IPS DF 4.7 (cell line): ENCODE results near the gene PERM1.
"Not testable (repeated sequence)": the region's sequence is repeated elsewhere in the genome, so short reads cannot be mapped to it uniquely, and the experiment has no call there.

Experiments used
- DNase-seq: peaks from one replicate; pipeline ENCODE4 v3.0.0-alpha.2; 2013; ENCODE audit warnings: low spot score; ENCODE audit errors: extremely low read depth

Gene PERM1

GRCh38 chr1:978069-978834 is 3.6 kb downstream of the PERM1 start:
- no peak for DNase-seq

GRCh38 chr1:976791-977190 is 5.1 kb downstream of the PERM1 start:
- DNase-seq = not testable (repeated sequence)

- DNase-seq = no peak
Measured at GRCh38 chr1:975896-976683, 5.8 kb downstream of the PERM1 start.

- no peak for DNase-seq
Measured at GRCh38 chr1:975365-975764, 6.5 kb downstream of the PERM1 start.

- no peak for DNase-seq
Measured at GRCh38 chr1:974687-975328, 7.1 kb downstream of the PERM1 start.

GRCh38 chr1:974293-974640 is 7.6 kb downstream of the PERM1 start:
- no peak for DNase-seq

GRCh38 chr1:973459-974292 is 8.2 kb downstream of the PERM1 start:
- no peak for DNase-seq

GRCh38 chr1:972726-973458 is 9.0 kb downstream of the PERM1 start:
- DNase-seq = no peak

- no peak for DNase-seq
Measured at GRCh38 chr1:971751-972506, 10.0 kb downstream of the PERM1 start.

GRCh38 chr1:970973-971730 is 10.7 kb downstream of the PERM1 start:
- no peak for DNase-seq

- DNase-seq = no peak
Measured at GRCh38 chr1:970242-970972, 11.5 kb downstream of the PERM1 start.

- no peak for DNase-seq
Measured at GRCh38 chr1:969260-969855, 12.5 kb downstream of the PERM1 start.

GRCh38 chr1:967466-968343 is 14.2 kb downstream of the PERM1 start:
- DNase-seq = no peak

GRCh38 chr1:966704-967300 is 15.1 kb downstream of the PERM1 start:
- no peak for DNase-seq

- no peak for DNase-seq
Measured at GRCh38 chr1:966135-966703, 15.7 kb downstream of the PERM1 start, which contains the start of gene PLEKHN1. PLEKHN1 (plus strand) TSS chr1:966482; CDS start chr1:966532, 50 bp downstream.

- DNase-seq = no peak
Measured at GRCh38 chr1:965526-966134, 16.3 kb downstream of the PERM1 start.
